ENCODE measurements around the gene LAMC3.
"Not testable (repeated sequence)": the region's sequence is repeated elsewhere in the genome, so short reads cannot be mapped to it uniquely, and the experiment has no call there.

The LAMC3 gene

GRCh38 chr9:131031005-131031641 is 22.1 kb downstream of the LAMC3 start:
- DNase-seq, result no peak

- DNase-seq, result no peak
Measured at GRCh38 chr9:131031642-131032005, 22.6 kb downstream of the LAMC3 start.

GRCh38 chr9:131032384-131032783 is 23.4 kb downstream of the LAMC3 start:
- DNase-seq, result no peak

- no peak for DNase-seq
Measured at GRCh38 chr9:131033269-131034224, 24.6 kb downstream of the LAMC3 start.

GRCh38 chr9:131034268-131034667 is 25.3 kb downstream of the LAMC3 start:
- DNase-seq, result no peak

DNA sequence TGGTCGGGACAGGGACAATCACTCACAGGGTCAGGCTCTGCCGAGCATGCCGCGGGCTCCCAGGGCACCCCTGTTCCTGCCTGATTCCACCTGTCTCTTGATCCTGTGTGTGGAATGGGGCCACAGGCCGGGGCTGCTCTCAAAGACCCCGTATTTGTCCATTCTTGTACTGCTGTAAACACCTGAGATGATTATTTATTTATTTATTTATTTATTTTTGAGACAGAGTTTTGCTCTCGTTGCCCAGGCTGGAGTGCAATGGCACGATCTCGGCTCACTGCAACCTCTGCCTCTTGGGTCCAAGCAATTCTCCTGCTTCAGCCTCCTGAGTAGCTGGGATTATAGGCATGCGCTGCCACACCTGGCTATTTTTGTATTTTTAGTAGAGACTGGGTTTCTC is 25.8 kb downstream of the LAMC3 start:
- not testable (repeated sequence) for DNase-seq

DNA sequence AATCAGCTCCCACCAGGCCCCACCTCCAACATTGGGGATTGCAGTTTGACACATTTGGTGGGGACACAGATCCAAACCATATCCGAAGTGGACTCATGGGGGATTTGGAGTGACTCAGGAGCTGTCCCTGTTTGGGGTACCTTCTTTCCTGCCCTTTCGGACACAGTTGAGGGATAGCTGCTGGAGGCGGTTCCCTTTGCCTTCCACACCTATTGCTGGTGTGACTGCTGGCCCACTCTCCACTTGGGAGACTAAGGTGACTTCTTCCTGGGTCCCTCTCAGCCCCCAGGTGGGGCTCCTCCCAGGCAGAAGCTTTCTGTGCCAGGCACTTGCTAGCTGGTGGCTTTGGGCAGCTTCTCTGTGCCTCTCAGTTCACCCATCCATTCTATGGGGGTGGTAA is 26.6 kb downstream of the LAMC3 start:
- DNase-seq, result no peak

DNA sequence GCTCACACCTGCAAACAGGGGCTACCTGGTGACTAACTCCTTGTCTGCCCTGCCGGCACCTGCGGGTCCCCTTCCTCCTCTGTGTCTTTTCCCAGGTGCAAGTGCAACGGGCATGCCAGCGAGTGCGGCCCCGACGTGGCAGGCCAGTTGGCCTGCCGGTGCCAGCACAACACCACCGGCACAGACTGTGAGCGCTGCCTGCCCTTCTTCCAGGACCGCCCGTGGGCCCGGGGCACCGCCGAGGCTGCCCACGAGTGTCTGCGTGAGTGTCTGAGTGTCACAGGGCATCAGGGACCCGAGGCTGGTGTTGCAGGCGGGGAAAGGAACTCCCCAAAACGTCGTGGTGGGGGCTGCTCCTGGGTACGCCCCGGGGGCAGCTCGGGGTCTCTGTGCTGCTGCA is 27.1 kb downstream of the LAMC3 start:
- no peak for DNase-seq

DNA sequence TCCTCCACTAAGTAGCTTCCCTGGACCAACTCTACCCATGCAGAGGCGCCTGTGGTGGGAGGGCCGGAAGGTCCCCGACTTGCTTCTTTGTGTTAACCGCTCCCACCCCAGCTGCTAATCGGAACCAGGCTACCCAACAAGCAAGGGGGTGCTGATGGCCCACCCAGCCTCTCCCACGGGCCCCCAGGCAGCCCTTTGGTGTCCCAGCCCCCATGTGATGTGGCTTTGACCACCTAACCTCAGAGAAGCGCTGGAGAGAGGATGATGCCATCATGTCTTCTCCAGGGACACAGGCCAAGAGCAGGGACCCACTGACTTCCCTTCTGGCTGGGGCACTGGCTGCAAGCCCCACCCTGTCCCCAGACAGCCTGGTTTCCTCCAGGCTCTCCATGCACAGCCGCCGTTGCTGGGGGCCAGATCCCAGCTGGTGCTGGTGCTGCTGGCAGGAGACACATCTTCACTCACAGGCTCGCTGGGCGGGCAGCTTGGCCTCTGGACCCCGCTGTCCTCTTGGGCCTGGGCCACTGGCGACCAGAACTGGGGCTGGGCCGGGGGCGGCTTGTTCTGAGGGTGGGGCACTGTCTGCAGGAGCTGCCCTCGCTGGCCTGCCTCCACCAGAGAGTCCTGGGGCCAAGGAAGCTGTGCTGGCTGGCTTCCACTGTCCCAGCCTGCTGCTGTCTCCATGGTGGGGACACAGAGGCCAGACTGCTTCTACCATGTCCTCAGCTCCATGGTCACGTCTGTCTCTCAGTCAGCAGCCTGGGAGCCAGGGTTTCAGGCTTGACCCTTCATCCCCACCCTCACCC is 27.8 kb downstream of the LAMC3 start:
- DNase-seq, result no peak

- no peak for DNase-seq
Measured at GRCh38 chr9:131037335-131038255, 28.6 kb downstream of the LAMC3 start.

GRCh38 chr9:131038256-131039128 is 29.5 kb downstream of the LAMC3 start:
- no peak for DNase-seq

GRCh38 chr9:131039129-131039954 is 30.4 kb downstream of the LAMC3 start:
- DNase-seq, result no peak

- no peak for DNase-seq
Measured at GRCh38 chr9:131042666-131043065, 33.7 kb downstream of the LAMC3 start.

DNA sequence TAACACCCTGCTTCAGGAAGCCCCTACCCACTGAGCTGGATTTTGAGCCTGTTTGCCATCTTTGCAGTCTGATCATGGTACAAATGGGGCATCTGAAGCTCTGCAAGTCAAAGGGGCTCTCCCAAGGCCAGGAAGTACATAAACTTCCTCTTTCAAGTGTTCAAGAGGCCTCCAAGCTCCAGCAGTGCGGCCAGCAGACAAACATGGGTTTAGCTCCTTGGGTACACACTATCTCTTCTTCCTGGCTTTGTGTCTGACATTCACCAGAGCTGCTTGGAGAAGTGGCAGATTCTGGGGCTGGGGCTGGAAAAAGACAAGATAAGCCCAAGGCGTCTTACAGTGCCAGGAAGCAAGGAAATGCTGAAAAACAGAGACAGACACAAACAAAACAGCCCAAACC is 34.1 kb downstream of the LAMC3 start:
- no peak for DNase-seq

DNA sequence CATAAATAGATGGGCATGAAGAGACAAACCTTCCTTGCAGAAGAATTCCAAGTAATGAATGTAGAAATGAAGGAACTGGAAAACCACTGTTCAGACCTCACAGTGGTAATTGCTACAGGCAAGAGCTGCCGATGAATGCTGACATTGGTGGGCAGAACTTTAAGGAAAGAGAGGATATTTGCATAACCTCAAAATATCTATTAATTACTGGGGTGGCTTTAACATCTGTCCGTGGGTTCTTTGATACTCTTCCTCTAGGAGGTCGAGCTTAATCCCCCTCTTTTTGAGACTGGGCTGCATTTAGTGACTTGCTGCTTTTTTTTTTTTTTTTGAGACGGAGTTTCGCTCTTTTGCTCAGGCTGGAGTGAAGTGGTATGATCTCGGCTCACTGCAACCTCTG is 34.7 kb downstream of the LAMC3 start:
- DNase-seq, result no peak

GRCh38 chr9:131045300-131046092 is 36.5 kb downstream of the LAMC3 start:
- DNase-seq, result peak; percentile 16

GRCh38 chr9:131046093-131046380 is 37.1 kb downstream of the LAMC3 start:
- DNase-seq, result no peak

DNA sequence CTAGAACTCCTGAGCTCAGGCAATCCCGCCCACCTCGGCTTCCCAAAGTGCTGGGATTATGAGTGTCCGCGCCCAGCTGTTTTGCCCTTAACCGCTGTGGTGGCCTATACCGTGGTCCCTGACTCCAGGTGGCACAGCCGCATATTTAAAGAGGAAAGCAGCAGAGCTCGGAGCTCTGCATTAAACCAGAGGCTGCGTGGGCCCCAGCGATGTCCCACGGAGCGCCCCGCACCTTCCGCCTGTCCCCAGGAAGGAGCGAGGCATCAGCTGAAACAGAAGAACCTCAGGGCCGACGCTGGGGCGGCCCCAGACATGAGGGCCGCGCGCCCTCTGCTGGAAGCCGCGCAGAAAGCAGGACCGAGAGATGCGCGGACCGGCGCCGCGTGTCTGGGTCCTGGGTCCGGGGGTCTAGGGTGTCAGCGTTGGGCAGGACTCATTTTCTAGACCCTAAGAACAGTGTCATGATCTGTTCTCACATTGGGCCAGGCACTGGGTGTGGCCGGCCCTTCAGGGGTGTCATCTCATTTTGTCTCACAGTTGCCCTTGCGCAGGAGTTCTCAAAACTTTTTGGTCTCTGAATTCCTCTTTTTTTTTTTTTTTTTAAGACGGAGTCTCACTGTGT is 37.7 kb downstream of the LAMC3 start:
- peak; percentile 46 for DNase-seq

- DNase-seq, result no peak
Measured at GRCh38 chr9:131048332-131048731, 39.4 kb downstream of the LAMC3 start.

Data from HCEC 1CT (cell line).